ENCODE data around the gene SLX1B.
"Not testable (repeated sequence)": the region's sequence is repeated elsewhere in the genome, so short reads cannot be mapped to it uniquely, and the experiment has no call there.

The SLX1B gene

DNA sequence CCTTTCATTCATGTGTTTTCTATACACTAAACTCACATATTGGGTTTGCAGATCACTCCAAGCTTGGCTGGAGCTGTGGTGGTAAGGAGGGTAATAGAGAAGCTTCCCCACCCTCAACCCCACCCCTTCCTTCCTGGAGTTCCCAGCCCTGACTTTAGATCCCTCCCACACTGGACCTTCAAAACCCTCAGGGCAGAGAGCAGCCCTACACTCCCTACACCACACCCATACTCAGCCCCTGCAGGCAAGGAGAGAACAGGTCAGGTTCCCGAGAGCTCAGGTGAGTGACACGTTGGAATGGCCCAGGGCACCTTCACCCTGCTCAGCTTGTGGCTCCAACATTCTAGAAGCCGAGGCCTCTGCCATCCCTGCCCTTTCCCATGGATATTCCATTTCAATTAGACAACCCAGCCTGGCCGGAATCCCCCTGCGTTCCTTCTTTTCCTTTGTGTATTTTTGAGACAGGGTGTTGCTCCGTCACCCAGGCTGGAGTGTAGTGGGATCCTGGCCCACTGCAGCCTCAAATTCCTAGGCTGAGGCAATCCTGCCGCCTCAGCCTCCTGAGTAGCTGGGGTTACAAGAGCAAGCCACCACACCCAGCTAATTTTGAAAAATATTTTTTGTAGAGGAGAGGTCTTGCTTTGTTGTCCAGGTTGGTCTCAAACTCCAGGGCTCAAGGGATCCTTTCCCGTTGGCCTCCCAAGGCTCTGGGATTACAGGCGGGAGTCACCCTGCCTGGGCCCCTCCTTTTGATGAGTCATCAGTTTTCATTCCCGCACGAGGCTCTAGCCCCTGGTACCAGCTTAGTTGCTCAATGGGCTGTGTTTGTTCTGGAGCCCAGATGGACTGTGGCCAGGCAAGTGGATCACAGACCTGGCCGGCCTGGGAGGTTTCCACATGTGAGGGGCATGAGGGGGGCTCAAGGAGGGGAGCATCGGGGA is 5.6 kb downstream of the SLX1B start, which contains the start of gene SULT1A4:
Gene SULT1A4 (plus strand): TSS at position 208 of the 941 bp plus-strand sequence. CDS start 1,473 bp downstream, outside the sequence.
- not testable (repeated sequence) for H3K4me1 ChIP-seq (ENCODE audit: insufficient read depth, low read length, severe bottlenecking)

DNA sequence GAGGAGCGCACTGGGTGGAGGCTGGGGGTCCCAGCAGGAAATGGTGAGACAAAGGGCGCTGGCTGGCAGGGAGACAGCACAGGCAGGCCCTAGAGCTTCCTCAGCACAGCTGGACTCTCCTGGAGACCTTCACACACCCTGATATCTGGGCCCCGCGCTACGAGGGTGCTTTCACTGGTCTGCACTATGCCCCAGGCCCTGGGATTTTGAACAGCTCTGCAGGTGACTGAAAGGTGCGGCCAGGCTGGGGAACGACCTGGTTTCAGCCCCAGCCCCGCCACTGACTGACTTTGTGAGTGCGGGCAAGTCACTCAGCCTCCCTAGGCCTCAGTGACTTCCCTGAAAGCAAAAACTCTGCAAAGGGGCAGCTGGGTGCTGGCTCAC is 6.3 kb downstream of the SLX1B start:
- H3F3A ChIP-seq (ENCODE audit: insufficient read depth, low read length); H2AFZ ChIP-seq (ENCODE audit: low read length); H3K9me3 ChIP-seq (ENCODE audit: low read length); H3K9ac ChIP-seq (ENCODE audit: low read length); H3K4me1 ChIP-seq (ENCODE audit: insufficient read depth, low read length, severe bottlenecking); H3K79me2 ChIP-seq (ENCODE audit: insufficient read depth, low read length); H3K27me3 ChIP-seq (ENCODE audit: insufficient read depth, low read length); H3K36me3 ChIP-seq (ENCODE audit: insufficient read depth, low read length); H3K9me2 ChIP-seq (ENCODE audit: low read depth, low read length); H4K20me1 ChIP-seq (ENCODE audit: insufficient read depth, low read length); H3K4me2 ChIP-seq (ENCODE audit: low read length); H3K27ac ChIP-seq (ENCODE audit: low read depth, low read length, poor library complexity, severe bottlenecking); H3K4me3 ChIP-seq (ENCODE audit: low read depth, low read length, poor library complexity, severe bottlenecking): not testable (repeated sequence)

More for the DNA sequence above, 5.6 kb downstream of the SLX1B start, which contains the start of gene SULT1A4:
- not testable (repeated sequence) for H3K27me3 ChIP-seq (ENCODE audit: insufficient read depth, low read length); H4K20me1 ChIP-seq (ENCODE audit: insufficient read depth, low read length); H3K4me2 ChIP-seq (ENCODE audit: low read length); H3K9me3 ChIP-seq (ENCODE audit: low read length); H3K9me2 ChIP-seq (ENCODE audit: low read depth, low read length); H3F3A ChIP-seq (ENCODE audit: insufficient read depth, low read length); H3K27ac ChIP-seq (ENCODE audit: low read depth, low read length, poor library complexity, severe bottlenecking); H3K4me3 ChIP-seq (ENCODE audit: low read depth, low read length, poor library complexity, severe bottlenecking); H3K9ac ChIP-seq (ENCODE audit: low read length); H3K36me3 ChIP-seq (ENCODE audit: insufficient read depth, low read length); H2AFZ ChIP-seq (ENCODE audit: low read length); H3K79me2 ChIP-seq (ENCODE audit: insufficient read depth, low read length)

- not testable (repeated sequence) for H3K9me2 ChIP-seq (ENCODE audit: low read depth, low read length); H3K4me1 ChIP-seq (ENCODE audit: insufficient read depth, low read length, severe bottlenecking); H2AFZ ChIP-seq (ENCODE audit: low read length); H3K27me3 ChIP-seq (ENCODE audit: insufficient read depth, low read length); H3K9me3 ChIP-seq (ENCODE audit: low read length); H3F3A ChIP-seq (ENCODE audit: insufficient read depth, low read length); H3K79me2 ChIP-seq (ENCODE audit: insufficient read depth, low read length); H3K36me3 ChIP-seq (ENCODE audit: insufficient read depth, low read length); H3K4me3 ChIP-seq (ENCODE audit: low read depth, low read length, poor library complexity, severe bottlenecking); H3K4me2 ChIP-seq (ENCODE audit: low read length); H4K20me1 ChIP-seq (ENCODE audit: insufficient read depth, low read length); H3K9ac ChIP-seq (ENCODE audit: low read length); H3K27ac ChIP-seq (ENCODE audit: low read depth, low read length, poor library complexity, severe bottlenecking)
These were observed 11.9 kb downstream of the SLX1B start for GRCh38 chr16:29465985-29466824.

DNA sequence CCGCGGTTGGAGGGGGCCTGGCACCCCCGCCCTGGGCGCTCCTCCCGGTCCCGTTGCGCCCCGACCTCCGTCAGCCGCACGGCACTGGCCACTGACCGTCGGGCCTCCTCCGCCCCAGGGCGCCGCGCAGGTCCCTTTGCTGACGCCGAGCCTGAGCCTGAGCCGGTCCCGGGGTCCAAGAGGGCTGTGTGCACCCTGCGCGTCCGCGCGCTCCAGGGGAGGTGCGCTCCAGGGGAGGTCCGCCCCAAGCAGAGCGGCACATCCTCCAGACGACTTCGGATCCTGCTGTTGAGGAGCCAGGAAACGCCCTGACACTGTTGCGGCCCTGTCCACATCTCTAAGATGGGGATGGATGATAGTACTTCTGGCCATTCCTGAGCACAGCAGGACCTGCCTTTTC is 12.6 kb downstream of the SLX1B start:
- not testable (repeated sequence) for H4K20me1 ChIP-seq (ENCODE audit: insufficient read depth, low read length); H3K4me2 ChIP-seq (ENCODE audit: low read length); H3F3A ChIP-seq (ENCODE audit: insufficient read depth, low read length); H3K9me3 ChIP-seq (ENCODE audit: low read length); H3K9ac ChIP-seq (ENCODE audit: low read length); H2AFZ ChIP-seq (ENCODE audit: low read length); H3K36me3 ChIP-seq (ENCODE audit: insufficient read depth, low read length); H3K27ac ChIP-seq (ENCODE audit: low read depth, low read length, poor library complexity, severe bottlenecking); H3K4me1 ChIP-seq (ENCODE audit: insufficient read depth, low read length, severe bottlenecking); H3K27me3 ChIP-seq (ENCODE audit: insufficient read depth, low read length); H3K9me2 ChIP-seq (ENCODE audit: low read depth, low read length); H3K4me3 ChIP-seq (ENCODE audit: low read depth, low read length, poor library complexity, severe bottlenecking); H3K79me2 ChIP-seq (ENCODE audit: insufficient read depth, low read length)

DNA sequence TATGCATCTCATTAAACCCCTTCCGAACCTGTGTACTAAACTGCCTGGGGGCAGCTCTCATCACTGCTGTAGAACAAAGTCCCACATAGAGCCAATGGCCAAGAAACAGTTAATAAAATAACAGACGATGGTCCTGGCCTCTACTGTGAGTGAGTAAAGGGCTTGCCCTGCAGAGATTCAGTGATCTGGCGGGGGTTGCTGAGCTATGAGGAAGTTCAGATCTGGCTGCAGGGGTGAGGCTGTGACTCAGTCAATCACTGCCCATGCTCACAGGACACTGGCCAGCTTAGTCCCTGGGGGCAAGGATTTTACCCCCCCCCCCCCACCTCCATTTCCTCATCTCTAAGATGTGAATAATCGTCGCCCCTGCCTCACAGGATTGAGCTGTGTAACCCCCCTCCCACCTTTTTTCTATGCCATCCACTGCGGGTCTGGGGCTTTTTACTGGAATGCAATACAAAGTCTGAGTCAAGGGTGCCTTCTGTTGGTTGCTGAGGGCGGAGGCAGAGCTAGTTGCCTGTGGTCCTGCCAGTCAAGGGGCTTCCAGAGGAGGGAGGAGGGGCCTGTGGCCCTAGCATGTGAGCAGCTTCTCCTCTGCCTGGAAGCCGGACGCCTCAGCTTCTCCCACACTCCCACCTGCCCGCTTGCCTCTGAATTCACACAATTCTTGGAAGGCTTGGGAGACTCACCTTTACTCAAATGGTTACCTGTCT is 13.5 kb downstream of the SLX1B start:
- H3K9me2 ChIP-seq (ENCODE audit: low read depth, low read length); H3K4me2 ChIP-seq (ENCODE audit: low read length); H3F3A ChIP-seq (ENCODE audit: insufficient read depth, low read length); H3K79me2 ChIP-seq (ENCODE audit: insufficient read depth, low read length); H3K36me3 ChIP-seq (ENCODE audit: insufficient read depth, low read length); H3K4me3 ChIP-seq (ENCODE audit: low read depth, low read length, poor library complexity, severe bottlenecking); H2AFZ ChIP-seq (ENCODE audit: low read length); H3K9ac ChIP-seq (ENCODE audit: low read length); H4K20me1 ChIP-seq (ENCODE audit: insufficient read depth, low read length); H3K27ac ChIP-seq (ENCODE audit: low read depth, low read length, poor library complexity, severe bottlenecking); H3K4me1 ChIP-seq (ENCODE audit: insufficient read depth, low read length, severe bottlenecking); H3K27me3 ChIP-seq (ENCODE audit: insufficient read depth, low read length); H3K9me3 ChIP-seq (ENCODE audit: low read length): not testable (repeated sequence)

- H3F3A ChIP-seq (ENCODE audit: insufficient read depth, low read length); H3K4me1 ChIP-seq (ENCODE audit: insufficient read depth, low read length, severe bottlenecking); H3K27ac ChIP-seq (ENCODE audit: low read depth, low read length, poor library complexity, severe bottlenecking); H3K79me2 ChIP-seq (ENCODE audit: insufficient read depth, low read length); H3K9me3 ChIP-seq (ENCODE audit: low read length); H4K20me1 ChIP-seq (ENCODE audit: insufficient read depth, low read length); H3K9me2 ChIP-seq (ENCODE audit: low read depth, low read length); H3K9ac ChIP-seq (ENCODE audit: low read length); H3K36me3 ChIP-seq (ENCODE audit: insufficient read depth, low read length); H3K27me3 ChIP-seq (ENCODE audit: insufficient read depth, low read length); H2AFZ ChIP-seq (ENCODE audit: low read length): not testable (repeated sequence)
- peak overlapping the region; percentile 45 for H3K4me3 ChIP-seq (ENCODE audit: low read depth, low read length, poor library complexity, severe bottlenecking)
- peak overlapping the region; percentile 52; the same call in 1 of the 2 replicates for H3K4me2 ChIP-seq (ENCODE audit: low read length)
These were observed 15.3 kb downstream of the SLX1B start for GRCh38 chr16:29469660-29470059.

DNA sequence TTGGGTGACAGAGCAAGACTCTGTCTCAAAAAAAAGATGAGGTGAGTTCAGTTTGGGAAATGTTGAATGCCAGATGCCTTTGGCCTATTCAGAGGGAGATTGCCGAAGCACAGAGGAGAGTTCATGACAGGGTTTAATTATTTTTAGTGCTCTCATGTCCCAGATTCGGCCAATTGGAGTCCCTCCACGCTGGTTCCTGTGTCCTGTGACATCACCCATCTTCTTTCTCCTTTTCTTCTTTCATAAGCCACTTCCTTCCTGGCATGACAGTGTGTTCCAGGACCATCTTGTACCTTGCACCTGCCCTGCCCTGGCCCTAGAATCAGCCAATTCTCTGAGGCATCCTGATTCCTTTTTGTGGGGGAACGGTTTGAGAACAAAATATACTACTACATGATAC is 17.7 kb downstream of the SLX1B start:
- H3K79me2 ChIP-seq (ENCODE audit: insufficient read depth, low read length); H2AFZ ChIP-seq (ENCODE audit: low read length); H3K4me2 ChIP-seq (ENCODE audit: low read length); H3F3A ChIP-seq (ENCODE audit: insufficient read depth, low read length); H4K20me1 ChIP-seq (ENCODE audit: insufficient read depth, low read length); H3K27ac ChIP-seq (ENCODE audit: low read depth, low read length, poor library complexity, severe bottlenecking); H3K4me1 ChIP-seq (ENCODE audit: insufficient read depth, low read length, severe bottlenecking); H3K4me3 ChIP-seq (ENCODE audit: low read depth, low read length, poor library complexity, severe bottlenecking); H3K9me2 ChIP-seq (ENCODE audit: low read depth, low read length); H3K36me3 ChIP-seq (ENCODE audit: insufficient read depth, low read length); H3K9ac ChIP-seq (ENCODE audit: low read length); H3K9me3 ChIP-seq (ENCODE audit: low read length); H3K27me3 ChIP-seq (ENCODE audit: insufficient read depth, low read length): not testable (repeated sequence)
